Left colon (tissue), 2 donors: Measurements from ENCODE around the gene TMEM52B. TPM values are rescaled to one million over a fixed set of nuclear protein-coding genes. Genes with fewer than 3 reads are reported as not detected.
A peak's percentile ranks its signal among the peaks of the same experiment; 100 is the strongest.
"Not testable (repeated sequence)": the region's sequence is repeated elsewhere in the genome, so short reads cannot be mapped to it uniquely, and the experiment has no call there.

Experiments
- ATAC-seq: fragments of 200-7000 bp; cut with Tn5 transposase; one replicate; pipeline ENCODE4 v1.9.1; 2020; ENCODE audit warnings: mild to moderate bottlenecking, moderate library complexity
- DNase-seq, 2 donors: peaks; one replicate each; pipeline ENCODE4 v3.0.0-alpha.2; 2020
- intact Hi-C, 2 donors: fragments of 100-400 bp; cut with DNase I in 1 of 2; cut with micrococcal nuclease in 1 of 2; formaldehyde crosslinking; loops; one replicate each; pipeline versions ENCODE4 v1.11.2 to v1.14.0; 2022; cut with DNase I, micrococcal nuclease
- total RNA-seq, 2 donors: library from RNA; stranded (reverse); fragmentation: NEBNext Ultra II Directional; extraction: Animal tissue kit (Norgen Biotek cat#: 25700); gene quantifications; one replicate each; pipeline ENCODE4 v1.2.1, GENCODE V29; 2021
- donor health status: DM: no; HTN: no; CAD: no.
- donor health status: DM: yes; HTN: yes; CAD: no.

The TMEM52B gene
- total RNA-seq, 2 donors from 2014 or later, result not detected

DNA sequence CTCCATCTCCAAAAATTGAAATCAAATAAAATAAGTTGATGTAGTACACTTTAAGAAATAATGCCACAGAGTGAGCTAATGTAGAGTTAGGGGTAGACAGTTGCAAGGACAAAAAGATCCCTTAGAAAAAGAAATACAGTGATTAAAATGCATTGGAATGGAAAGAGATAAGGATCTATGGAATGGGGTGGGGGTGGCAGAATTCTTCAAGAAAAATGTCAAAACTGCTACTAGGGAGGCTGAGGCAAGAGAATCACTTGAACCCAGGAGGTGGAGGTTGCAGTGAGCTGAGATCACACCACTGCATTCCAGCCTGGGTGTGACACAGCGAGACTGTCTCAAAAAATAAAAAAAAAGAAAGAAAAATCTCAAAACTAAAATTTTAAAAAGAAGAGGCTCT is 13.4 kb upstream of the TMEM52B start:
- DNase-seq, result no peak
- intact Hi-C loops, result no loop called here
- ATAC-seq, result no peak

DNA sequence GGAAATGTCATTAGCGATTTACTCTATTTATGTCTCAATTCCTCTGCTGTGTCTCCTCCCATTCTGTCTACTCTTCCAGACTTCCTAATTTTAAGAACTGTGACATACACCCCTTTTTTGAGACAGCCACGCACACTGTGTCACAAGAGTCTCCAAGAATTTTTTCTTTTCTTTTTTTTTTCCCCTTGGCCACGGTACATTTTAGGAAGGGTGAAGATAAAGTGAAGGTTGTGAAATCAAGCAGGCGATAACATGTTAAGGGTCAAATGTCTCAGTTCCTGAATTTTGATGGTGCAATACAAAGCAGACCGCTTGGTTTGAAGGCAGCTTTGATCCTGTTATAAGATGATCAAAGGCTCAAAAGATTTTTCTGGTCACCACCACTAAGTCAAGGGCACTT is 11.2 kb upstream of the TMEM52B start:
- DNase-seq (no peak), ATAC-seq (no peak)
- intact Hi-C loops, result no loop called here

GRCh38 chr12:10169104-10169503 is 9.7 kb upstream of the TMEM52B start:
- no peak for DNase-seq
- ATAC-seq, result no peak
- intact Hi-C loops, result no loop called here

DNA sequence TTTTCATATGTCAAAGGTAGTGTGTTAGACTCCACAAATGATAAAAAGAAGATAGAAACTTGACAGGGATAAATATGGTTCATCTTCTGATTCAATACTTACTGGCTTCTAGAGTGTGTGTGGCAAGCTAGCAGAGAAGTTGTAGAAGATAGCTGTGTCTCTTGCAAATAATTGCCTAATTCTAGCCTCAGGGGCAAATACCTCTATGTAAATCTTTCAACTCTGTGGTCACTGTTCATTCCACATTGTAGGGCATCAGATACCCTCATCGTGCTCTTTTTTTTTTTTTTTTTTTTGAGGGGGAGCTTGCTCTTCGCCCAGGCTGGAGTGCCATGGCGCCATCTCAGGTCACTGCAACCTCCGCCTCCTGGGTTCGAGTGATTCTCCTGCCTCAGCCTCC is 8.6 kb upstream of the TMEM52B start:
- DNase-seq, result no peak
- ATAC-seq, result no peak
- intact Hi-C loops, result no loop called here

DNA sequence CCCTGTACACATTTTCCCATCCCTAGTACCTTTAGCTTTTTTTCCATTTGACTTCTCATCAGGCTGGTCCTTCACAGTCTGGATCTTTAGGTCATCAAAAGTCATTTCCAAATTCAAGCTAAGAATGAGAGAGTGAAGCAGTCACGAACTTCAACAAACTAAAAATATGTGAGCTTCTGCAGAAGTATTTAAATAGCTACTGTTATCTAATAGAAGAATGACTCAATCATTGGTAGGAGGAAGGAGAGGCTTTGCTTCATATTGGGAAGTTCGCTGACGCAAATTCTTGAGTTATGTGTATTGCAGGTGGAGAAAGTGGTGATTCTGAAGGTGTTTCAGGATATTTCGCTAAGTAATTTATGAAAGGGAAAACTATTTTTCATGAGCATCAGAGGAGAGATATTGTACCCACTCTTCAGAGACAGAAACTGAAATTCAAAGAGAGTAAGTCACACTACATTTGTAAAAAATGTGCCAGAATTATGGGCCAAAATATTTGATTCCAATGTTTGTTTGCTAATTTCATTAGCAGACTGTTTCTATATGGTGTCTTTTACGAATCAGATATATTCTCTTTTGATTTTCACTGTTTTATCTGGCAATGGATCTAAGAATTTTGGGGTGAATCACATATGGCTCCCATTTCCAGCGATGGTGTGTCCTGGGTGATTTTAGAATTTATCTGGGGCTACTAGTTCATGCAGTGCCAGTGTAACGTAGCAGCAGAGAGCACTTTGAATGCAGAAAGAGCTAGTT is 6.7 kb upstream of the TMEM52B start, which contains the start of gene OLR1:
Gene OLR1, minus strand, starts transcription at position 160 of the 756 bp plus-strand sequence. Its CDS starts 55 bp downstream, at position 105.
- no peak for DNase-seq
- ATAC-seq, result no peak
- intact Hi-C loops, result no loop called here

GRCh38 chr12:10174986-10175614 is 3.7 kb upstream of the TMEM52B start:
- ATAC-seq (no peak), DNase-seq (no peak)
- intact Hi-C loops, result no loop called here

GRCh38 chr12:10175846-10176636 is 2.8 kb upstream of the TMEM52B start:
- peak; percentile 100 for ATAC-seq
- no peak for DNase-seq
- intact Hi-C loops, result no loop called here

DNA sequence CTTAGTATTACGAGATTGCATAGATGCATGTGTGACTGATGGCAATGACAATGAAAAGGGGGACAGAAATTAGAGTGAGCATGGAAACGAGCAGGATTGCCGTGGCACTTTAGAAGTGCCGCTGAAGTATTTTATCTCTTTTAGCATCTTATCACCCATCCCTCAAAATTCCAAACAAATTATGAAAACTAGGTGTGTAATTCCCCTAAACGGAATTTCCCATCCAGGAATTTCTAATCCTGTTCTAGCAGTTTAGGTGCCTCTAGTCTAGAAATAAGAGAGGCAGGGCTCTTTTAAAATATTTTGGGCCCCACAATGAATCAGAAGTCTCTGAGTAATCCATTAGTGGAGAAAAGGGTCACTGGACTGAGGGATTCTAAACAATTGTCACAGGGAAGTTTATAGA is 947 bp downstream of the TMEM52B start:
- no peak for ATAC-seq
- intact Hi-C loops, result no loop called here
- DNase-seq, result no peak

DNA sequence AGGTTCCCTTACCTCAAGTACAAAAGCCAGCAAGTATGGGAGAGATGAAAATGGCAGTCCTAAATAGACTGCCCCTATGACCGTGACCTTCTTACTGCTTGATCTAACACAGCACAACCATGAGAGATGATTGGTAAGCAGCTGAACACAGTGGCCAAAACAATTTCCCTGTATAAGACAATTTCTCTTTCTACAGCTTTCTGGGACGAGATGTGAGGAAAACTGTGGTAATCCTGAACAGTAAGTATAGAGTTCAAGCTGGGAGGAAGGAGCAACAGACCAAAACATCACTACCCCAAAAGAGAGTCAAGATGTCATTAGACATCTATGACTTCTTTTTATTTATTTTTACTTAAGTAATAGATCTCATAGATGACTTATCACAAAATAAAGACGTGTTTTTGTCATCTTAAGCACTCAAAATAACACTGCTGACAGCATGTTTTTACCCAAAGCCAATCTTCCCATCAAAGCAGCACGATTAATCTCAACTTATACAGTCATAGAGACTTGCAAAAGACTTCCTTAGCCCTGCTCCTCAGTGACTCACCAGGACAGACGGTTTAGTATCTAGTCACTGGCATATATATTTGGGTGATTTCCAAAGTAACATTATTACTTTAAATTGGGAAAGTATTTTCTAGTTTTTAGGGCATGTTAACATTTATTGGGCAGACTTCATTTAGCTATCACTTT is 3.7 kb downstream of the TMEM52B start:
- intact Hi-C loops, result no loop called here
- no peak for ATAC-seq
- DNase-seq, result no peak

- intact Hi-C loops, result no loop called here
- DNase-seq, result peak in 1 of 2 donors; percentile 25
- ATAC-seq, result peak; percentile 34
Measured at GRCh38 chr12:10184261-10184843, 5.5 kb downstream of the TMEM52B start.

DNA sequence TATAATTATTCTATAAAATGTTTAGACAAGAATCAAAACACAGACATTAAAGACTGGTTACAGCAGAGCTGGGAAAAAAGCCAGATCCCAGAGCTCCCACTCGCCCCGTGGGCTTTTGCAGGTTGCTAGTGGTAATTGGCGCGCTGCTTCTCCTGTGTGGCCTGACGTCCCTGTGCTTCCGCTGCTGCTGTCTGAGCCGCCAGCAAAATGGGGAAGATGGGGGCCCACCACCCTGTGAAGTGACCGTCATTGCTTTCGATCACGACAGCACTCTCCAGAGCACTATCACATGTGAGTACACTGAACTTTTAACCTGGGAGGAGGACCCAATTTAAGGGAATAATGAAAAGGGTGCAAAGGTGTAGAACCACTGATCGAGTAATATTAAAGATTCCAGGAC is 7.5 kb downstream of the TMEM52B start:
- ATAC-seq (no peak), DNase-seq (peak; percentile 19 to 39)
- intact Hi-C loops, result no loop called here

GRCh38 chr12:10186958-10187357 is 8.1 kb downstream of the TMEM52B start:
- DNase-seq, ATAC-seq, intact Hi-C loops: not testable (repeated sequence)

DNA sequence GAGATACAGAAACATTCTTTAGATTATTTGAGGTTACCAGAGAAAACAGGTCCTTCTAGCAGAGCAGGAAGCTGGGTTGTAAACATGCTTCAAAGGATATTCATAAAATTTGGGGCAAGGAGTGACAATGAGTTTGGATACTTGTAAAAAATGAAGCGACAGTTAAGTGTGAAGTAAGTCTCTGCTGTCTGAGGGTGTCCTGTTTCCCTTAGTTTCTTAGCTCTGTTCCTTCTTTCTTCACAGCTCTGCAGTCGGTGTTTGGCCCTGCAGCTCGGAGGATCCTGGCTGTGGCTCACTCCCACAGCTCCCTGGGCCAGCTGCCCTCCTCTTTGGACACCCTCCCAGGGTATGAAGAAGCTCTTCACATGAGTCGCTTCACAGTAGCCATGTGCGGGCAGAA is 10.8 kb downstream of the TMEM52B start:
- intact Hi-C loops, result loop anchor here in 1 of 2 donors (5.0 kb wide), 1 partner anchor 37 kb away; no protein-coding TSS in a partner anchor
- ATAC-seq (no peak), DNase-seq (no peak)

- DNase-seq (peak; percentile 33 to 62), ATAC-seq (peak; percentile 98)
- intact Hi-C loops, result loop anchor here in 1 of 2 donors (5.0 kb wide), 1 partner anchor 38 kb away; no protein-coding TSS in a partner anchor
Measured at GRCh38 chr12:10190558-10191388, 11.9 kb downstream of the TMEM52B start.

GRCh38 chr12:10191865-10192264 is 13.0 kb downstream of the TMEM52B start:
- DNase-seq (no peak), ATAC-seq (no peak)
- intact Hi-C loops, result loop anchor here in 1 of 2 donors (5.0 kb wide), 1 partner anchor 40 kb away; no protein-coding TSS in a partner anchor

DNA sequence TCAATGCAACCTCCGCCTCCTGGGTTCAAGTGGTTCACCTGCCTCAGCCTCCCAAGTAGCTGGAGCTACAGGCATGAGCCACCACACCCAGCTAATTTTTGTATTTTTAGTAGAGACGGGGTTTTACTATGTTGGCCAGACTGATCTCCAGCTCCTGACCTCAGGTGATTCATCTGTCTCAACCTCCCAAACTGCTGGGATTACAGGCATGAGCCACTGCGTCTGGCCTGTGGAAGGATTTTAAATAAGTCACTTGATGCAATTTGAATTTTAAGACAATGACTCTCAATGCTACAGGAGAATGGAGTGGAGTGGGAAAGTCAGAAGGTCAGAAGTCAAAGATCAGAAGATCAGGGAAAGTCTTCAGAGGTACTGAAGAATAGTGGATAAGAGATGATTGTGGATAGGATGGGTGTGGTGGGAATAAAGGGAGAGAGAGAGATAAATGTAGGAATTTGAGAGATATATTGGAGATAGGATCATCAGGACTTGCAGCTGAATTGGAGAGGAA is 15.4 kb downstream of the TMEM52B start:
- DNase-seq (no peak), ATAC-seq (no peak)
- intact Hi-C loops, result loop anchor here in 1 of 2 donors (5.0 kb wide), 1 partner anchor 42 kb away; no protein-coding TSS in a partner anchor

- intact Hi-C loops, result no loop called here
- no peak for ATAC-seq
- DNase-seq, result no peak
Measured at GRCh38 chr12:10196210-10196609, 17.4 kb downstream of the TMEM52B start.
